Kidney epithelial cell (primary cell): ENCODE results near the gene C1orf116. TPM values are rescaled to one million over a fixed set of nuclear protein-coding genes. Genes with fewer than 3 reads are reported as not detected.

ENCODE experiments used
- DNase-seq: peaks from one replicate; pipeline ENCODE4 v3.0.0-alpha.2; 2010; ENCODE audit warnings: low read depth
- H3K27me3 ChIP-seq: 2 replicates; pipeline ENCODE4 v1.6.0; 2011; ENCODE audit warnings: low read length; ENCODE audit not compliant: control insufficient read depth, insufficient read depth
- H3K36me3 ChIP-seq: 2 replicates; pipeline ENCODE4 v1.5.1; 2011; ENCODE audit warnings: low read length; ENCODE audit not compliant: control insufficient read depth, insufficient read depth
- H3K4me3 ChIP-seq: 2 replicates; pipeline ENCODE4 v1.5.1; 2011; ENCODE audit warnings: low read depth, mild to moderate bottlenecking, control low read depth, low read length
- CTCF ChIP-seq: IDR thresholded peaks from 2 replicates; pipeline ENCODE4 v1.5.1; 2011; ENCODE audit warnings: mild to moderate bottlenecking, moderate library complexity, low read length, control low read depth, inconsistent platforms; ENCODE audit not compliant: insufficient read depth, poor library complexity, severe bottlenecking
- total RNA-seq: library from RNA; depleted of rRNA; stranded (reverse); fragments of >200 nt; gene quantifications from 2 replicates; pipeline ENCODE4 v1.2.3, GENCODE V29; 2015

C1orf116 gene
- total RNA-seq, 1 donor from 2014 or later, result 34.1 TPM

GRCh38 chr1:206975306-206975705 is 57.2 kb downstream of the C1orf116 start:
- no peak for DNase-seq
- TF ChIP-seq CTCF, result no peak
- no peaks in the 10 kb centered on the region for H3K36me3 ChIP-seq
- H3K4me3 ChIP-seq, result no peak overlapping the region
- no peaks in the 10 kb centered on the region for H3K27me3 ChIP-seq

- no peak overlapping the region for H3K4me3 ChIP-seq
- no peak for DNase-seq
- no peaks in the 10 kb centered on the region for H3K36me3 ChIP-seq
- no peaks in the 10 kb centered on the region for H3K27me3 ChIP-seq
- no peak for TF ChIP-seq CTCF
These were observed 58.4 kb downstream of the C1orf116 start for GRCh38 chr1:206974140-206974539.

GRCh38 chr1:206972728-206973127 is 59.8 kb downstream of the C1orf116 start:
- TF ChIP-seq CTCF, result no peak
- DNase-seq, result no peak
- no peaks in the 10 kb centered on the region for H3K27me3 ChIP-seq
- no peak overlapping the region for H3K4me3 ChIP-seq
- H3K36me3 ChIP-seq, result no peaks in the 10 kb centered on the region

GRCh38 chr1:206971029-206971655 is 61.4 kb downstream of the C1orf116 start:
- no peak overlapping the region for H3K4me3 ChIP-seq
- no peak for TF ChIP-seq CTCF
- no peaks in the 10 kb centered on the region for H3K27me3 ChIP-seq
- H3K36me3 ChIP-seq, result no peaks in the 10 kb centered on the region
- DNase-seq, result no peak

- Histone ChIP-seq H3K36me3 (no peaks in the 10 kb centered on the region), H3K4me3 (no peak within 1 kb of the TSS), H3K27me3 (no peaks in the 10 kb centered on the region)
- no peak for TF ChIP-seq CTCF
- no peak for DNase-seq
These were observed 62.1 kb downstream of the C1orf116 start, which contains the start of gene FCAMR for GRCh38 chr1:206970446-206970845. Gene FCAMR, minus strand, starts transcription at chr1:206970460. Its CDS starts 335 bp downstream, at chr1:206970125.

GRCh38 chr1:206969090-206969489 is 63.5 kb downstream of the C1orf116 start:
- no peaks in the 10 kb centered on the region for H3K36me3 ChIP-seq
- no peaks in the 10 kb centered on the region for H3K27me3 ChIP-seq
- H3K4me3 ChIP-seq, result no peak overlapping the region
- no peak for TF ChIP-seq CTCF
- DNase-seq, result no peak
